ENCODE data around the gene ACTC1.
"Not testable (repeated sequence)": the region's sequence is repeated elsewhere in the genome, so short reads cannot be mapped to it uniquely, and the experiment has no call there.

The ACTC1 gene

GRCh38 chr15:34821831-34822230 lies 26.5 kb upstream of the ACTC1 start:
- Histone ChIP-seq H2AK5ac (ENCODE audit: low read length) (no peak overlapping the region), H3K4me1 (ENCODE audit: control insufficient read depth, low read depth, low read length) (no peaks in the 10 kb centered on the region), H4K5ac (ENCODE audit: low read length) (no peak overlapping the region), H3K4ac (ENCODE audit: low read depth, low read length) (no peak overlapping the region), H3K23ac (ENCODE audit: low read length) (no peak overlapping the region), H4K8ac (ENCODE audit: low read depth, low read length) (no peak overlapping the region), H3K56ac (ENCODE audit: low read length) (no peak overlapping the region), H2BK15ac (replicated peaks; ENCODE audit: low read depth) (no peak overlapping the region), H3K4me3 (ENCODE audit: low read length) (no peak overlapping the region), H3K27me3 (ENCODE audit: insufficient read depth, low read length, poor library complexity) (no peaks in the 10 kb centered on the region), H3K4me2 (ENCODE audit: low read length) (no peak overlapping the region), H3K27ac (ENCODE audit: low read depth, low read length) (no peak overlapping the region), H3K9ac (ENCODE audit: low read length) (no peak overlapping the region), H2BK120ac (ENCODE audit: low read depth, low read length) (no peak overlapping the region), H2BK5ac (ENCODE audit: low read length) (no peak overlapping the region), H3K18ac (ENCODE audit: low read length) (no peak overlapping the region), H3K79me1 (ENCODE audit: low read length) (no peaks in the 10 kb centered on the region), H3K79me2 (ENCODE audit: control insufficient read depth, insufficient read depth, low read length) (no peaks in the 10 kb centered on the region), H3K36me3 (ENCODE audit: control insufficient read depth, insufficient read depth, low read length) (no peaks in the 10 kb centered on the region)
- DNase-seq: no peak
- no CpG with 5 or more reads among the region's 3 CpGs for WGBS (ENCODE audit: extremely low coverage, insufficient coverage, low lambda C conversion rate)

- Histone ChIP-seq H3K56ac (ENCODE audit: low read length) (no peak overlapping the region), H3K36me3 (ENCODE audit: control insufficient read depth, insufficient read depth, low read length) (no peaks in the 10 kb centered on the region), H3K23ac (ENCODE audit: low read length) (no peak overlapping the region), H3K4me1 (ENCODE audit: control insufficient read depth, low read depth, low read length) (no peaks in the 10 kb centered on the region), H3K79me1 (ENCODE audit: low read length) (no peaks in the 10 kb centered on the region), H3K4me3 (ENCODE audit: low read length) (no peak overlapping the region), H2BK120ac (ENCODE audit: low read depth, low read length) (no peak overlapping the region), H3K79me2 (ENCODE audit: control insufficient read depth, insufficient read depth, low read length) (no peaks in the 10 kb centered on the region), H2BK5ac (ENCODE audit: low read length) (no peak overlapping the region), H3K4ac (ENCODE audit: low read depth, low read length) (no peak overlapping the region), H2AK5ac (ENCODE audit: low read length) (no peak overlapping the region), H3K27me3 (ENCODE audit: insufficient read depth, low read length, poor library complexity) (no peaks in the 10 kb centered on the region), H3K27ac (ENCODE audit: low read depth, low read length) (no peak overlapping the region), H2BK15ac (replicated peaks; ENCODE audit: low read depth) (no peak overlapping the region), H4K8ac (ENCODE audit: low read depth, low read length) (no peak overlapping the region), H3K18ac (ENCODE audit: low read length) (no peak overlapping the region), H3K9ac (ENCODE audit: low read length) (no peak overlapping the region), H3K4me2 (ENCODE audit: low read length) (no peak overlapping the region), H4K5ac (ENCODE audit: low read length) (no peak overlapping the region)
- no CpG with 5 or more reads among the region's 5 CpGs for WGBS (ENCODE audit: extremely low coverage, insufficient coverage, low lambda C conversion rate)
- no peak for DNase-seq
Measured at GRCh38 chr15:34820110-34820509, 24.8 kb upstream of the ACTC1 start.

GRCh38 chr15:34818526-34818925 lies 23.2 kb upstream of the ACTC1 start:
- Histone ChIP-seq H3K9ac (ENCODE audit: low read length) (no peak overlapping the region), H2BK15ac (replicated peaks; ENCODE audit: low read depth) (no peak overlapping the region), H3K4ac (ENCODE audit: low read depth, low read length) (no peak overlapping the region), H2AK5ac (ENCODE audit: low read length) (no peak overlapping the region), H3K36me3 (ENCODE audit: control insufficient read depth, insufficient read depth, low read length) (no peaks in the 10 kb centered on the region), H4K5ac (ENCODE audit: low read length) (no peak overlapping the region), H3K79me2 (ENCODE audit: control insufficient read depth, insufficient read depth, low read length) (no peaks in the 10 kb centered on the region), H2BK120ac (ENCODE audit: low read depth, low read length) (no peak overlapping the region), H3K27ac (ENCODE audit: low read depth, low read length) (no peak overlapping the region), H2BK5ac (ENCODE audit: low read length) (no peak overlapping the region), H3K4me2 (ENCODE audit: low read length) (no peak overlapping the region), H3K4me1 (ENCODE audit: control insufficient read depth, low read depth, low read length) (no peaks in the 10 kb centered on the region), H3K18ac (ENCODE audit: low read length) (no peak overlapping the region), H3K27me3 (ENCODE audit: insufficient read depth, low read length, poor library complexity) (no peaks in the 10 kb centered on the region), H3K79me1 (ENCODE audit: low read length) (no peaks in the 10 kb centered on the region), H3K56ac (ENCODE audit: low read length) (no peak overlapping the region), H3K4me3 (ENCODE audit: low read length) (no peak overlapping the region), H3K23ac (ENCODE audit: low read length) (no peak overlapping the region), H4K8ac (ENCODE audit: low read depth, low read length) (no peak overlapping the region)
- DNase-seq: no peak
- no CpG with 5 or more reads among the region's 1 CpG for WGBS (ENCODE audit: extremely low coverage, insufficient coverage, low lambda C conversion rate)

GRCh38 chr15:34815836-34816235 lies 20.5 kb upstream of the ACTC1 start:
- DNase-seq: no peak
- no peak overlapping the region for H2AK5ac ChIP-seq (ENCODE audit: low read length)
- no CpG with 5 or more reads among the region's 1 CpG for WGBS (ENCODE audit: extremely low coverage, insufficient coverage, low lambda C conversion rate)
- no peak overlapping the region for H3K9ac ChIP-seq (ENCODE audit: low read length)
- H3K18ac ChIP-seq (ENCODE audit: low read length): no peak overlapping the region
- H3K36me3 ChIP-seq (ENCODE audit: control insufficient read depth, insufficient read depth, low read length): no peaks in the 10 kb centered on the region
- H3K27ac ChIP-seq (ENCODE audit: low read depth, low read length): no peak overlapping the region
- no peak overlapping the region for H3K23ac ChIP-seq (ENCODE audit: low read length)
- H3K79me2 ChIP-seq (ENCODE audit: control insufficient read depth, insufficient read depth, low read length): no peaks in the 10 kb centered on the region
- H3K4ac ChIP-seq (ENCODE audit: low read depth, low read length): no peak overlapping the region
- no peak overlapping the region for H2BK15ac ChIP-seq (replicated peaks; ENCODE audit: low read depth)
- H3K4me2 ChIP-seq (ENCODE audit: low read length): no peak overlapping the region
- no peaks in the 10 kb centered on the region for H3K79me1 ChIP-seq (ENCODE audit: low read length)
- H4K8ac ChIP-seq (ENCODE audit: low read depth, low read length): no peak overlapping the region
- H2BK120ac ChIP-seq (ENCODE audit: low read depth, low read length): no peak overlapping the region
- no peaks in the 10 kb centered on the region for H3K27me3 ChIP-seq (ENCODE audit: insufficient read depth, low read length, poor library complexity)
- H3K4me1 ChIP-seq (ENCODE audit: control insufficient read depth, low read depth, low read length): no peaks in the 10 kb centered on the region
- no peak overlapping the region for H2BK5ac ChIP-seq (ENCODE audit: low read length)
- no peak overlapping the region for H3K56ac ChIP-seq (ENCODE audit: low read length)
- no peak overlapping the region for H4K5ac ChIP-seq (ENCODE audit: low read length)
- H3K4me3 ChIP-seq (ENCODE audit: low read length): no peak overlapping the region

- no peak overlapping the region for H4K8ac ChIP-seq (ENCODE audit: low read depth, low read length)
- no peak overlapping the region for H3K27ac ChIP-seq (ENCODE audit: low read depth, low read length)
- H3K4ac ChIP-seq (ENCODE audit: low read depth, low read length): no peak overlapping the region
- no peaks in the 10 kb centered on the region for H3K36me3 ChIP-seq (ENCODE audit: control insufficient read depth, insufficient read depth, low read length)
- H3K79me2 ChIP-seq (ENCODE audit: control insufficient read depth, insufficient read depth, low read length): no peaks in the 10 kb centered on the region
- DNase-seq: no peak
- no peak overlapping the region for H3K23ac ChIP-seq (ENCODE audit: low read length)
- H2AK5ac ChIP-seq (ENCODE audit: low read length): no peak overlapping the region
- H3K4me3 ChIP-seq (ENCODE audit: low read length): no peak overlapping the region
- H3K4me1 ChIP-seq (ENCODE audit: control insufficient read depth, low read depth, low read length): no peaks in the 10 kb centered on the region
- H3K79me1 ChIP-seq (ENCODE audit: low read length): no peaks in the 10 kb centered on the region
- H3K4me2 ChIP-seq (ENCODE audit: low read length): no peak overlapping the region
- no peak overlapping the region for H3K18ac ChIP-seq (ENCODE audit: low read length)
- H3K9ac ChIP-seq (ENCODE audit: low read length): no peak overlapping the region
- H2BK5ac ChIP-seq (ENCODE audit: low read length): no peak overlapping the region
- no peak overlapping the region for H2BK15ac ChIP-seq (replicated peaks; ENCODE audit: low read depth)
- no peaks in the 10 kb centered on the region for H3K27me3 ChIP-seq (ENCODE audit: insufficient read depth, low read length, poor library complexity)
- H3K56ac ChIP-seq (ENCODE audit: low read length): no peak overlapping the region
- H2BK120ac ChIP-seq (ENCODE audit: low read depth, low read length): no peak overlapping the region
- H4K5ac ChIP-seq (ENCODE audit: low read length): no peak overlapping the region
- WGBS (ENCODE audit: extremely low coverage, insufficient coverage, low lambda C conversion rate): no CpG with 5 or more reads among the region's 3 CpGs
Measured at GRCh38 chr15:34813446-34814190, 18.3 kb upstream of the ACTC1 start.

- not testable (repeated sequence) for H3K36me3 ChIP-seq (ENCODE audit: control insufficient read depth, insufficient read depth, low read length); H3K27me3 ChIP-seq (ENCODE audit: insufficient read depth, low read length, poor library complexity); H3K4me2 ChIP-seq (ENCODE audit: low read length); H2BK120ac ChIP-seq (ENCODE audit: low read depth, low read length); H3K79me2 ChIP-seq (ENCODE audit: control insufficient read depth, insufficient read depth, low read length); H3K4me1 ChIP-seq (ENCODE audit: control insufficient read depth, low read depth, low read length); H2BK5ac ChIP-seq (ENCODE audit: low read length); H3K4me3 ChIP-seq (ENCODE audit: low read length); H3K18ac ChIP-seq (ENCODE audit: low read length); H2BK15ac ChIP-seq (replicated peaks; ENCODE audit: low read depth); H4K5ac ChIP-seq (ENCODE audit: low read length); H4K8ac ChIP-seq (ENCODE audit: low read depth, low read length); H3K27ac ChIP-seq (ENCODE audit: low read depth, low read length); H3K23ac ChIP-seq (ENCODE audit: low read length); H3K56ac ChIP-seq (ENCODE audit: low read length); H3K9ac ChIP-seq (ENCODE audit: low read length); H2AK5ac ChIP-seq (ENCODE audit: low read length); H3K79me1 ChIP-seq (ENCODE audit: low read length); H3K4ac ChIP-seq (ENCODE audit: low read depth, low read length)
- DNase-seq: peak; percentile 49
- no CpG with 5 or more reads among the region's 9 CpGs for WGBS (ENCODE audit: extremely low coverage, insufficient coverage, low lambda C conversion rate)
Measured at GRCh38 chr15:34812868-34813365, 17.6 kb upstream of the ACTC1 start.

Measured in mesendoderm (in vitro differentiated cells).